ENCODE measurements around the gene CCDC90B. TPM values are rescaled to one million over a fixed set of nuclear protein-coding genes. Genes with fewer than 3 reads are reported as not detected.

The CCDC90B gene
- total and polyA plus RNA-seq, 10 of the 15 experiments (the other 5 are each of a cell fraction or from before 2014, with no cell fraction given): 33.2 to 91.5 (median 59.2) TPM

GRCh38 chr11:83335446-83336070 is 49.4 kb upstream of the CCDC90B start:
- 24% methylated on average over 4 of the region's 4 CpGs for WGBS (ENCODE audit: insufficient coverage, insufficient replicate concordance, low lambda C conversion rate, missing lambda C conversion rate)
- BruUV-seq (replicated peaks): no TSS peak
- FAIRE-seq: no peak
- CTCF ChIA-PET: no interaction called here
- RAD21 ChIA-PET (ENCODE audit: unreplicated experiment): no interaction called here
- no peaks in the 10 kb centered on the region for H3K9me3 ChIP-seq (replicated peaks; ENCODE audit: control insufficient read depth, insufficient read depth, low read length)
- H3K79me2 ChIP-seq (ENCODE audit: control insufficient read depth, insufficient read depth, low read length): no peaks in the 10 kb centered on the region
- no peak for TF ChIP-seq GABPA (IDR thresholded peaks at IDR 0.05; ENCODE audit: low read depth)
- no peak for TF ChIP-seq ELK1 (IDR thresholded peaks at IDR 0.05; ENCODE audit: low read depth, low read length)
- TF ChIP-seq ZBTB11 (CRISPR knock-in tag; IDR thresholded peaks at IDR 0.05): no peak
- TF ChIP-seq FOS (IDR thresholded peaks at IDR 0.05; ENCODE audit: borderline replicate concordance, extremely low read depth, insufficient read length): no peak
- H3K27ac ChIP-seq (ENCODE audit: control insufficient read depth, insufficient read depth): no peak overlapping the region
- no peak overlapping the region for H3K9ac ChIP-seq (ENCODE audit: control insufficient read depth, insufficient read depth, low read length)
- no peak for DNase-seq (ENCODE audit: low read depth, low spot score)
- in situ Hi-C loops (cut with MboI) (no loop called here), intact Hi-C loops (cut with micrococcal nuclease; ENCODE audit: unreplicated experiment) (no loop called here)
- H3K36me3 ChIP-seq (ENCODE audit: control insufficient read depth in 2 of 2, insufficient read depth in 2 of 2, low read length in 1 of 2): no peaks in the 10 kb centered on the region
- no peak overlapping the region for H3K4me3 ChIP-seq
- H4K20me1 ChIP-seq (ENCODE audit: control insufficient read depth, insufficient read depth): no peaks in the 10 kb centered on the region
- SMC1A ChIA-PET (ENCODE audit: uncharacterized antibody, unreplicated experiment): no interaction called here
- H3K27me3 ChIP-seq (replicated peaks in 1 of 2; ENCODE audit: control insufficient read depth in 2 of 2, insufficient read depth in 2 of 2, low read length in 1 of 2): no peaks in the 10 kb centered on the region
- POLR2A ChIA-PET: no interaction called here
- H2AFZ ChIP-seq (ENCODE audit: control insufficient read depth, low read depth, low read length): no peak overlapping the region
- H3K4me2 ChIP-seq (ENCODE audit: control insufficient read depth, insufficient read depth): no peak overlapping the region
- ATAC-seq: no peak
- H3K4me1 ChIP-seq (ENCODE audit: control insufficient read depth, insufficient read depth, low read length): no peaks in the 10 kb centered on the region
